COLO829 (cell line): Measurements from ENCODE around the gene ADCY5.
"Not testable (repeated sequence)": the region's sequence is repeated elsewhere in the genome, so short reads cannot be mapped to it uniquely, and the experiment has no call there.

ENCODE experiments used
- DNase-seq: peaks from one replicate; pipeline ENCODE4 v3.0.0; 2012; ENCODE audit warnings: low spot score

Gene ADCY5

GRCh38 chr3:123256256-123256655, 192.6 kb downstream of the ADCY5 start:
- DNase-seq, result no peak

GRCh38 chr3:123246866-123247265, 202.0 kb downstream of the ADCY5 start:
- DNase-seq, result no peak

DNA sequence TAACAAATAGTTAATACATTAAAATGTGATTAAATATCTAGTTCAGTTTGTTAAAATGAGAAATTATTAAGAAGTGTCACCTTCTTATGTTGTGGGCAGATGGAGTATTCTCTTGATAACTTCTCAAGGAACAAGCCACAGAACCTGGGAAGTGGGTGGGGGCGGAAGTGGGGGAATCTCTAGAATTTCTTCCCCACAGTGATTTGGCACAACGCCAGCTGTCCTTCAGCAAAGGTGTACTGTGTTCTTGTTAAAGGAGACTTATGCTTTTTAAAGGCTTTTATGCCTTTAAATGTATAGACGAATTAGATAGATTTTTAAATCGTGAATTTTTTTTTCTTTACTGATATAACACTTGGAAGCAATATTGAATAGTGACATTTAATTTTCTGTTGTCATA, 204.8 kb downstream of the ADCY5 start:
- no peak for DNase-seq

DNA sequence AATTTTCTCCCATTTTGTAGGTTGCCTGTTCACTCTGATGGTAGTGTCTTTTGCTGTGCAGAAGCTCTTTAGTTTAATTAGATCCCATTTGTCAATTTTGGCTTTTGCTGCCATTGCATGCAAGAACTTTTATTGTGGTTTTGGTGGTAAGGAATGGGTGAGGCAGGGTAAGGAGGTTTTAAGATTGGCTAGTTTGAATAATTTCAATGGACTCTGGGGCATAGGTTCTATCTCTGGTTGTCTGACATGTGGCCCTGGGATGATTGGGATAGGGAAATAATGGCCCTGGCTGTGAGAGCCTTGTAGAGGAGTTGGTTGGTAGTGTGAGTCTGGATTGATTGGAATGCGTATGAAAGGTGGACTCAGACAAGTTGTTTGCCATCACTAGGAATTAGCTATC, 209.1 kb downstream of the ADCY5 start:
- DNase-seq, result no peak

- DNase-seq, result not testable (repeated sequence)
Measured at GRCh38 chr3:123239186-123239585, 209.7 kb downstream of the ADCY5 start.

DNA sequence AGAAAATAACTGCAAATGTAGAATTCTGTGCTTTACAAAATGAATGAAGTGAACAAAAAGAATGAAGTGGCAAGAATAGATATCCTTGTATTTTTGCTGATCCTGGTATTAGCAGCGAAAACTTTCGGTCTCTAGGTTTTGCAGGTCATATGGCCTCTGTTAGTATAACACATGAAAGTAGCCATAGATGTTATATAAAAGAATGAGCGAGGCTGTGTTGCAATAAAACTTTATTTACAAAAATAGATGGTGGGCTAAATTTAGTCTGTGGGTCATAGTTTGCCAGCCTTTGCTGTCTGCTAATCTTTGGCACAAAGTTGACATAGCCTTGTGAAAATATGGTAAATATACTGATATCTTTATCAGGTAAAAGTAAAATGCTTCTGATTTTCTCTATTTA, 212.0 kb downstream of the ADCY5 start:
- no peak for DNase-seq
